Epithelial cell of proximal tubule (primary cell): ENCODE results near the gene PASK. TPM values are rescaled to one million over a fixed set of nuclear protein-coding genes. Genes with fewer than 3 reads are reported as not detected.

Experiments
- DNase-seq: peaks from one replicate; pipeline ENCODE4 v3.0.0-alpha.2; 2011; ENCODE audit warnings: low read depth
- H3K4me3 ChIP-seq: 2 replicates; pipeline ENCODE4 v1.5.1; 2011; ENCODE audit warnings: low read depth, mild to moderate bottlenecking, low read length
- total RNA-seq: library from RNA; depleted of rRNA; stranded (reverse); fragments of >200 nt; gene quantifications from 2 replicates; pipeline ENCODE4 v1.2.3, GENCODE V29; 2015
- TF ChIP-seq, protein P1 (sequence below): conservative IDR thresholded peaks from 2 replicates; pipeline ENCODE4 v1.5.1; 2012; ENCODE audit warnings: low read depth, mild to moderate bottlenecking, low read length

Gene PASK
- total RNA-seq, 1 donor from 2014 or later: 10.0 TPM

DNA sequence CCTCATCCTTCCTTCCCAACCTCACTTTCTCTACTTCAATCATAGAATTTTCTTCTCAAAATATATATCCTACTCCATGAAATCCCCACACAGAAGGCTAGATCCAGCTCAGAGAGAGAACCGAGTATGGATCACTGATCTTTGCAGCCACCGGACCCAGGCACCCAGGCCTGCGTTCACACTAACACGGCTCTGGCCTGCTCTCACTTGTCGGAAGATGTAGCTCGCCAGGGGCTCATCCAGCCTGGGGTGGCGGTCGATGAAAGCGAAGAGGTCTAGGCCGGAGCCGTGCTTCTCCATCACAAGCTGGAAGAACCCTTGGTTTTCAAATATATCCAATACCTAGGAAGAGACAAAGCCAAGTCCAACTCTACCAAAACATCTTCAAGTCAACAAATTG, 34.4 kb downstream of the PASK start:
- no peak for DNase-seq
- TF ChIP-seq, protein P1, sequence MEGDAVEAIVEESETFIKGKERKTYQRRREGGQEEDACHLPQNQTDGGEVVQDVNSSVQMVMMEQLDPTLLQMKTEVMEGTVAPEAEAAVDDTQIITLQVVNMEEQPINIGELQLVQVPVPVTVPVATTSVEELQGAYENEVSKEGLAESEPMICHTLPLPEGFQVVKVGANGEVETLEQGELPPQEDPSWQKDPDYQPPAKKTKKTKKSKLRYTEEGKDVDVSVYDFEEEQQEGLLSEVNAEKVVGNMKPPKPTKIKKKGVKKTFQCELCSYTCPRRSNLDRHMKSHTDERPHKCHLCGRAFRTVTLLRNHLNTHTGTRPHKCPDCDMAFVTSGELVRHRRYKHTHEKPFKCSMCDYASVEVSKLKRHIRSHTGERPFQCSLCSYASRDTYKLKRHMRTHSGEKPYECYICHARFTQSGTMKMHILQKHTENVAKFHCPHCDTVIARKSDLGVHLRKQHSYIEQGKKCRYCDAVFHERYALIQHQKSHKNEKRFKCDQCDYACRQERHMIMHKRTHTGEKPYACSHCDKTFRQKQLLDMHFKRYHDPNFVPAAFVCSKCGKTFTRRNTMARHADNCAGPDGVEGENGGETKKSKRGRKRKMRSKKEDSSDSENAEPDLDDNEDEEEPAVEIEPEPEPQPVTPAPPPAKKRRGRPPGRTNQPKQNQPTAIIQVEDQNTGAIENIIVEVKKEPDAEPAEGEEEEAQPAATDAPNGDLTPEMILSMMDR: no peak

DNA sequence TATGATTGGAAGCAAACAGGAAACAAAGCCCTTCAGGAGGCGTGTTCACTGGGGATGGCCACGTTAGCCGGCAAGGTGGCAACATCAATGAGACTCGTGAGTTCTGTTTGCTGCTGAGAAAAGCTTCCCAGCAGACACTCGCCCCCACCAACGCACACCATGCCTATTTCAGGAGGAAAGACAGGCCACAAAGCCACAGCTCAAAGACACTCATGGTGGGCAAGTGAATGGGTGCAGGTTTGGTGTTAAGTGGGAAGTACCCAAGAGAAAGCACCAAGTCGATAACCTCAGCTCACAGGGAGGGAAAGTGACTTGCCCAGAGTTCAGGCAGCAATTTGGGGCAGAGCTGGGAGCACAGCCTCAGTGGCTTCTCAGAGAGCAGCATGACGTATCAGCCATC, 36.7 kb downstream of the PASK start:
- DNase-seq: no peak
- H3K4me3 ChIP-seq: no peak overlapping the region
- TF ChIP-seq, protein P1: no peak

More for the DNA sequence above, 34.4 kb downstream of the PASK start:
- no peak overlapping the region for H3K4me3 ChIP-seq

DNA sequence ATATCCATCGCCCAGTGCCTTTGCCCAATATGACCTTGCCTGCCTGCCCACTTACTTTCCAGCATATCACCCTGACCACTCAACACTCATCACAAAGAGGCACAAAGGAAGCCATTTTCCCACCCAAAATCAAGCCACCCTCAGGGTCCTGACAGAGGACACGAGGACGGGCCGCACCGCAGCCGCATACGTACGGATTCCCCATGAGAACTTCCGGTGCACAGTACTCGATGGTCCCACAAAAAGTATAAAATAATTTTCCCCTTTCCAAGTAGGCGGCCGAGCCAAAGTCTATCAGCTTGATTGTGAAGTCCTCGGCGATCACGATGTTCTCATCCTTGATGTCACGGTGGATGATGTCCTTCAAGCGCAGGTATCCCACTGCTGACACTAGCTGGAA, 37.2 kb downstream of the PASK start:
- no peak for DNase-seq
- no peak overlapping the region for H3K4me3 ChIP-seq
- TF ChIP-seq, protein P1: no peak

DNA sequence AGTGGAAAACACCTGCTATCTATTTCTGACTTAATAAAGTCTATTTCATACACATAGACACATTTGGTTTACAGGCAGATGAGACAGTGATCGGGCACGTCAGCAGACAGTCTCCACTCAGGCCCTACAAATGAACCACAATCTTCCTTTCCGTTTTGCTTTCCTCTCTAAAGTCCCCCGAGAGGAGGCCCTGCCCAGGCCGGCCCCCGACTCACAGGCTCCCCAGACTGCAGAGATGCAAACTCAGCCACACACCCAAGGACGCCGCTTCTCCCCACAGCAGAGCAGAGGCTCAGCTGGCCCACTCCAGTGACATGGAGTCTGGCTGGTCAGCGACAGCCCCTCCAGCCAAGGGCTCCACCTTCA, 37.8 kb downstream of the PASK start:
- TF ChIP-seq, protein P1: no peak
- no peak for DNase-seq
- H3K4me3 ChIP-seq: no peak overlapping the region

DNA sequence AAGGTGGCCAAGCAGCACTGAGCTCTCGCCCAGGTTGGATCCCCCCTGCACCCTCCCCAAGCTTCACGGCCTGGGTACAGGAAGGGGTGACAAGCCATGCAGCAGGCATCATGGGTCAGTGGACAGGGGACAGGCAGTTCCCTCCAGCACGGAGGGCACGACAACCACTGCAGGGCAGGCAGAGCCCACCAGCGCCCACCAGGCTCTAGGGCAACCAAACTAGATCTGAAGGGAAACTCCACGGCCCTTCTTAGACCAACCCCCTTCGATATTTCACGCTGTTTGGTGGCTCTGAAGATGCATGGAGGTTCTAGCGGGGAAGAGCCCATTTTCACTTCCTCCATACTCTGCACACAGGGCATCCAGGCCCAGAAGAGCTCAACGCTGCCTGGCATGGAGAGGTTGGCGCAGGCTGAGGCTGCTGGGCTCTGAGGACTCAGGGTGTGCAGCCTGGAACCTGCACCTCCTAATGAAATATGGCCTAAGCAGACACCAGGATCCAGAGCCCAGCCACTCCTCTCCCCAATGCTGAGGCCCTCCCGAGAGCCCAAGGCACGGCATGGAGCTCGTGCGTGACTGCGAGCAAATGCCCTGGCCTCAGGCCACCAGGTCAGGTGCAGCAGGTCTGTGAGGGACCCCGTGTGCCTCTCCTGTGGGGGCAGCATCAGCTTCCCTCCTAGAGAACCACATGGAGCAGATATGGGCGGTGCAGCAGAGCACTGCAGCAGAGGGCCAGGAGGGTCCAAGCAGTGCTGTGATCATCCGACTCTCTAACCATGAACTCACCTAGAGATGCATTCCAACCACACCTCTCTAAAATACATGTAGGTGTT, 38.4 kb downstream of the PASK start:
- no peak overlapping the region for H3K4me3 ChIP-seq
- no peak for DNase-seq
- TF ChIP-seq, protein P1: no peak

DNA sequence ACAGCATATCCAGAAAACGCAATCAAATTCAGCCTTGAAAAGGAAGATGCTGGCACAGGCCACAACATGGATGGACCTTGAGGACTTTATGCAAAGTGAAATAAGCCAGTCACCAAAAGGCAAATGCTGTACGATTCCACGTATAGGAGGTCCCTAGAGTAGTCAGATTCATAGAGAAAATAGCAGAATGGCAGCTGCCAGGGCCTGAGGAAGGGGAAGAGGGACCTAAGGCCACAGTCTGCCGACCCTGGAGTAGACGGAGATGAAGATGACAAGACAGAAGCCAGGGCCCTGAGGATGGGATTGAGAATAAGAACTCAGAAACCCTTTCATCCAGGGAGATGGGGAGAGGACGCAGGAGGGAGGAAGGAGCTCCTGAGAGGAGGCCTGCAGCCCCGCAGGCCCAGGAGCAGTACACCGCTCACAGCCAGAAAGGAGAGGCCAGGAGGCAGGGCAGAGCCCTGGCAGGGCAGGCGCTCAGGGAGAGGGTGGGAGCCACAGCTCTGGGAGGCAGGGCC, 39.1 kb downstream of the PASK start:
- no peak for DNase-seq
- no peak overlapping the region for H3K4me3 ChIP-seq
- TF ChIP-seq, protein P1: no peak
